Right lobe of liver (tissue), 6 donors: ENCODE results near the gene KCNK5. TPM values are rescaled to one million over a fixed set of nuclear protein-coding genes. Genes with fewer than 3 reads are reported as not detected.

ENCODE experiments used
- ATAC-seq, 4 donors: fragments of 200-7000 bp; cut with Tn5 transposase; one replicate each; pipeline ENCODE4 v1.9.1; 2020; ENCODE audit warnings: mild to moderate bottlenecking in 4 of 4, moderate library complexity in 4 of 4
- DNase-seq, 3 donors: peaks; one replicate each; pipeline ENCODE4 v3.0.0-alpha.2; 2020
- H3K27ac ChIP-seq, 3 donors: fragments of 200-600 bp; one replicate each; pipeline ENCODE4 v1.8.0; 2022
- H3K27me3 ChIP-seq, 2 donors: fragments of 200-600 bp; one replicate each; pipeline ENCODE4 v1.8.0; 2022
- H3K36me3 ChIP-seq, 4 donors: fragments of 200-600 bp; sonication (generic) in 1 of 4; one replicate each; pipeline versions ENCODE4 v1.5.1 to v1.8.0; 2017 to 2022; ENCODE audit warnings: control low read depth in 1 of 4
- H3K4me1 ChIP-seq, 4 donors: fragments of 200-600 bp; sonication (generic) in 1 of 4; one replicate each; pipeline versions ENCODE4 v1.5.1 to v1.8.0; 2017 to 2022; ENCODE audit warnings: control low read depth in 1 of 4
- H3K4me3 ChIP-seq, 3 donors: fragments of 200-600 bp; one replicate each; pipeline ENCODE4 v1.8.0; 2022
- H3K9me3 ChIP-seq, 4 donors: fragments of 200-600 bp; sonication (generic) in 1 of 4; one replicate each; pipeline versions ENCODE4 v1.5.1 to v1.8.0; 2017 to 2022; ENCODE audit warnings: control low read depth in 1 of 4
- POLR2A ChIP-seq: fragments of 450-650 bp; IDR thresholded peaks from one replicate; pipeline ENCODE4 v1.6.1; 2017; ENCODE audit warnings: antibody characterized with exemption, mild to moderate bottlenecking
- WGBS: methylation state at CpG from one replicate; pipeline ENCODE4 v1.1.6; 2018; ENCODE audit warnings: low coverage, low lambda C conversion rate; ENCODE audit not compliant: insufficient coverage; ENCODE audit errors: missing lambda C conversion rate; 5-methylcytosine and 5-hydroxymethylcytosine counted together
- intact Hi-C, 2 donors: fragments of 100-400 bp; cut with DNase I; formaldehyde crosslinking; loops; one replicate each; pipeline versions ENCODE4 v1.11.2 to v1.14.1; 2022
- total RNA-seq, 6 experiments: library from RNA; depleted of rRNA in 2 of 6; stranded (reverse); fragments of >200 nt in 2 of 6; fragmentation: NEBNext Ultra II Directional in 3 of 6; extraction: Animal tissue kit (Norgen Biotek cat#: 25700) in 3 of 6; gene quantifications; one replicate each; pipeline versions ENCODE4 v1.1.0 to v1.2.4, GENCODE V29; 2016 to 2023
- TF ChIP-seq, protein P1 (sequence below), 4 donors: fragments of 200-600 bp in 3 of 4; fragments of 450-650 bp in 1 of 4; IDR thresholded peaks; one replicate each; pipeline versions ENCODE4 v1.5.1 to v1.8.0; 2016 to 2022; ENCODE audit warnings: antibody characterized with exemption in 4 of 4, mild to moderate bottlenecking in 2 of 4
- donor health status: DM: no; HTN: yes; CAD: no.
- donor health status: DM: no; HTN: no; CAD: no.
- donor health status: DM: no; HTN: no; CAD: no.
- donor health status: DM: no; HTN: yes; CAD: no.
- donor health status: DM: no; HTN: yes; CAD: no.

KCNK5 gene
- total RNA-seq, 6 experiments from 2014 or later, result 3.2 to 54.3 (median 6.7) TPM

GRCh38 chr6:39206250-39206721 lies 23.0 kb downstream of the KCNK5 start:
- Histone ChIP-seq H3K4me1 (peaks cover 0 to 94% (median 25%) of the 10 kb centered on the region in 4 donors), H3K36me3 (no peaks in the 10 kb centered on the region), H3K27me3 (no peaks in the 10 kb centered on the region), H3K9me3 (no peaks in the 10 kb centered on the region), H3K27ac (peak overlapping the region in 2 of 3 donors; percentile 40 to 69), H3K4me3 (no peak overlapping the region)
- intact Hi-C loops, result no loop called here
- DNase-seq (peak; percentile 83 to 94 (median 93)), ATAC-seq (peak; percentile 83 to 88 (median 87))
- TF ChIP-seq POLR2A, result no peak
- TF ChIP-seq, protein P1, sequence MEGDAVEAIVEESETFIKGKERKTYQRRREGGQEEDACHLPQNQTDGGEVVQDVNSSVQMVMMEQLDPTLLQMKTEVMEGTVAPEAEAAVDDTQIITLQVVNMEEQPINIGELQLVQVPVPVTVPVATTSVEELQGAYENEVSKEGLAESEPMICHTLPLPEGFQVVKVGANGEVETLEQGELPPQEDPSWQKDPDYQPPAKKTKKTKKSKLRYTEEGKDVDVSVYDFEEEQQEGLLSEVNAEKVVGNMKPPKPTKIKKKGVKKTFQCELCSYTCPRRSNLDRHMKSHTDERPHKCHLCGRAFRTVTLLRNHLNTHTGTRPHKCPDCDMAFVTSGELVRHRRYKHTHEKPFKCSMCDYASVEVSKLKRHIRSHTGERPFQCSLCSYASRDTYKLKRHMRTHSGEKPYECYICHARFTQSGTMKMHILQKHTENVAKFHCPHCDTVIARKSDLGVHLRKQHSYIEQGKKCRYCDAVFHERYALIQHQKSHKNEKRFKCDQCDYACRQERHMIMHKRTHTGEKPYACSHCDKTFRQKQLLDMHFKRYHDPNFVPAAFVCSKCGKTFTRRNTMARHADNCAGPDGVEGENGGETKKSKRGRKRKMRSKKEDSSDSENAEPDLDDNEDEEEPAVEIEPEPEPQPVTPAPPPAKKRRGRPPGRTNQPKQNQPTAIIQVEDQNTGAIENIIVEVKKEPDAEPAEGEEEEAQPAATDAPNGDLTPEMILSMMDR (IDR thresholded peaks at IDR 0.05), result no peak
- WGBS, result 7% methylated on average over 3 of the region's 10 CpGs

GRCh38 chr6:39204646-39205244 lies 24.5 kb downstream of the KCNK5 start:
- H3K4me3 ChIP-seq, result no peak overlapping the region
- TF ChIP-seq POLR2A, result no peak
- TF ChIP-seq, protein P1 (IDR thresholded peaks at IDR 0.05), result no peak
- no peaks in the 10 kb centered on the region for H3K36me3 ChIP-seq
- H3K9me3 ChIP-seq, result no peaks in the 10 kb centered on the region
- intact Hi-C loops, result no loop called here
- H3K27me3 ChIP-seq, result no peaks in the 10 kb centered on the region
- ATAC-seq, result no peak
- H3K4me1 ChIP-seq, result peaks cover 0 to 79% (median 18%) of the 10 kb centered on the region in 4 donors
- 81% methylated on average over 4 of the region's 8 CpGs for WGBS
- DNase-seq, result no peak
- H3K27ac ChIP-seq, result peak overlapping the region in 2 of 3 donors; percentile 40 to 52

DNA sequence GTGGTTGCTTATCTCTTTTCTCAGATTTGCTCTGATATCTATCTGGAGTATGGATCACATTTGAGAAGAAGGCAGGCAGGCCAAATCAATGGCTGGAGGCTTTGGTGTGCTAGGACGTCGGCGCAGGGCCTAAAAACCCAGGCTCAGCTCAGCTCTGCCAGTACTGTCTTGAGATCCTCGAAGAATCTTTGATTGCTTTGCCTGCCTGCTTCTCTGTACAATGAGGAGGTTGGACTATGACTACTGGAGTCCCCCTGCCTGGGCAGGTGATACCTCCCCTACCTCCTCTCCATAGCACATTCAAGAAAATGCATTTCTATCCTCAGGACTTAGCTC lies 25.1 kb downstream of the KCNK5 start:
- no peak overlapping the region for H3K4me3 ChIP-seq
- 100% methylated on average over 4 of the region's 4 CpGs for WGBS
- DNase-seq, result no peak
- ATAC-seq, result no peak
- H3K9me3 ChIP-seq, result no peaks in the 10 kb centered on the region
- no peaks in the 10 kb centered on the region for H3K27me3 ChIP-seq
- peaks cover 0 to 75% (median 18%) of the 10 kb centered on the region in 4 donors for H3K4me1 ChIP-seq
- intact Hi-C loops, result no loop called here
- H3K36me3 ChIP-seq, result no peaks in the 10 kb centered on the region
- no peak for TF ChIP-seq POLR2A
- TF ChIP-seq, protein P1 (IDR thresholded peaks at IDR 0.05), result no peak
- peak overlapping the region in 1 of 3 donors; percentile 18 for H3K27ac ChIP-seq

GRCh38 chr6:39203436-39204159 lies 25.7 kb downstream of the KCNK5 start:
- Histone ChIP-seq H3K4me1 (peaks cover 0 to 70% (median 18%) of the 10 kb centered on the region in 4 donors), H3K9me3 (no peaks in the 10 kb centered on the region), H3K27ac (peak overlapping the region in 1 of 3 donors; percentile 18), H3K36me3 (no peaks in the 10 kb centered on the region), H3K4me3 (no peak overlapping the region), H3K27me3 (no peaks in the 10 kb centered on the region)
- 65% methylated on average over 3 of the region's 12 CpGs for WGBS
- ATAC-seq (no peak), DNase-seq (no peak)
- intact Hi-C loops, result no loop called here
- TF ChIP-seq POLR2A, result no peak
- TF ChIP-seq, protein P1 (IDR thresholded peaks at IDR 0.05), result no peak
